PC-3 (cell line): ENCODE results near the gene LOX.

ENCODE experiments used
- EZH2 ChIP-seq: fragments of 300-600 bp; sonication (generic); IDR thresholded peaks from one replicate; pipeline ENCODE4 v1.6.1; 2017; ENCODE audit warnings: antibody characterized with exemption, mild to moderate bottlenecking, low read length; ENCODE audit not compliant: unreplicated experiment
- EZH2phosphoT487 ChIP-seq: fragments of 300-600 bp; sonication (generic); IDR thresholded peaks from 2 replicates; pipeline ENCODE4 v1.6.1; 2018; ENCODE audit warnings: mild to moderate bottlenecking, antibody characterized with exemption, low read length, borderline replicate concordance
- TF ChIP-seq, protein P1 (sequence below): fragments of 300-600 bp; sonication (generic); conservative IDR thresholded peaks from 2 replicates; pipeline ENCODE4 v1.5.1; 2017; ENCODE audit warnings: antibody characterized with exemption, low read depth, mild to moderate bottlenecking, low read length

DNA sequence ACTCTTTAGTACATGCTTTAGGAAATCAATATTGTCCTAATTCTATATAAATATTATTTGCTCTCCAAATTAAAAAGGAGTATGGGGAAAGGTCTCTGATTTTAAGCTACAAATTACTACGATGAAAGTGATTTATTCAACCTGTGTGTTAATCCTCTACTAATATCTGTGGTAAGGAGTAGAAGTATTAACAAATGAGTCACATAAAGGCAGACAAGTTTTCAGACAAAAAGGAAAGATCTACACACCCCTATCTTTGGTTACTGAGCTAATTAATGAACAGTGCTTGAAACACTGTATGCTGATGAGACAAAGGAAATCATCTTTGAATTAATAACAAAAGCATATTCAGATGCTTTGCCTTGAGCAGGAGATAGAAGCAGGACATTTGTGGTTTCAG lies 15.9 kb downstream of the LOX start:
- TF ChIP-seq, protein P1, sequence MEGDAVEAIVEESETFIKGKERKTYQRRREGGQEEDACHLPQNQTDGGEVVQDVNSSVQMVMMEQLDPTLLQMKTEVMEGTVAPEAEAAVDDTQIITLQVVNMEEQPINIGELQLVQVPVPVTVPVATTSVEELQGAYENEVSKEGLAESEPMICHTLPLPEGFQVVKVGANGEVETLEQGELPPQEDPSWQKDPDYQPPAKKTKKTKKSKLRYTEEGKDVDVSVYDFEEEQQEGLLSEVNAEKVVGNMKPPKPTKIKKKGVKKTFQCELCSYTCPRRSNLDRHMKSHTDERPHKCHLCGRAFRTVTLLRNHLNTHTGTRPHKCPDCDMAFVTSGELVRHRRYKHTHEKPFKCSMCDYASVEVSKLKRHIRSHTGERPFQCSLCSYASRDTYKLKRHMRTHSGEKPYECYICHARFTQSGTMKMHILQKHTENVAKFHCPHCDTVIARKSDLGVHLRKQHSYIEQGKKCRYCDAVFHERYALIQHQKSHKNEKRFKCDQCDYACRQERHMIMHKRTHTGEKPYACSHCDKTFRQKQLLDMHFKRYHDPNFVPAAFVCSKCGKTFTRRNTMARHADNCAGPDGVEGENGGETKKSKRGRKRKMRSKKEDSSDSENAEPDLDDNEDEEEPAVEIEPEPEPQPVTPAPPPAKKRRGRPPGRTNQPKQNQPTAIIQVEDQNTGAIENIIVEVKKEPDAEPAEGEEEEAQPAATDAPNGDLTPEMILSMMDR: no peak
- TF ChIP-seq EZH2: no peak
- TF ChIP-seq EZH2phosphoT487: no peak
